ENCODE measurements around the gene ARHGAP15.

The ARHGAP15 gene

GRCh38 chr2:143146366-143146765 is 17.1 kb downstream of the ARHGAP15 start:
- no peak for DNase-seq

GRCh38 chr2:143146815-143147530 is 17.8 kb downstream of the ARHGAP15 start:
- DNase-seq = peak; percentile 65

- peak; percentile 92 for DNase-seq
Observed at GRCh38 chr2:143148011-143148410, 18.8 kb downstream of the ARHGAP15 start.

GRCh38 chr2:143148757-143149156 is 19.5 kb downstream of the ARHGAP15 start:
- no peak for DNase-seq

GRCh38 chr2:143150287-143150686 is 21.1 kb downstream of the ARHGAP15 start:
- DNase-seq = peak; percentile 66

- DNase-seq = no peak
Observed at GRCh38 chr2:143151111-143151752, 22.0 kb downstream of the ARHGAP15 start.

GRCh38 chr2:143152219-143152618 is 23.0 kb downstream of the ARHGAP15 start:
- DNase-seq = no peak

- DNase-seq = no peak
Observed at GRCh38 chr2:143152637-143153036, 23.4 kb downstream of the ARHGAP15 start.

- DNase-seq = no peak
Observed at GRCh38 chr2:143155661-143156060, 26.4 kb downstream of the ARHGAP15 start.

GRCh38 chr2:143157001-143157400 is 27.8 kb downstream of the ARHGAP15 start:
- DNase-seq = no peak

- no peak for DNase-seq
Observed at GRCh38 chr2:143157418-143157817, 28.2 kb downstream of the ARHGAP15 start.

- DNase-seq = no peak
Observed at GRCh38 chr2:143158098-143158497, 28.9 kb downstream of the ARHGAP15 start.

GRCh38 chr2:143158551-143159485 is 29.6 kb downstream of the ARHGAP15 start:
- DNase-seq = peak; percentile 53

- no peak for DNase-seq
Observed at GRCh38 chr2:143159486-143159840, 30.2 kb downstream of the ARHGAP15 start.

- DNase-seq = no peak
Observed at GRCh38 chr2:143160732-143161707, 31.8 kb downstream of the ARHGAP15 start.

- peak; percentile 83 for DNase-seq
Observed at GRCh38 chr2:143162123-143162837, 33.1 kb downstream of the ARHGAP15 start.

GRCh38 chr2:143162997-143163396 is 33.8 kb downstream of the ARHGAP15 start:
- DNase-seq = no peak

GRCh38 chr2:143163499-143163898 is 34.3 kb downstream of the ARHGAP15 start:
- no peak for DNase-seq

GRCh38 chr2:143165291-143165690 is 36.1 kb downstream of the ARHGAP15 start:
- no peak for DNase-seq

GRCh38 chr2:143169105-143169504 is 39.9 kb downstream of the ARHGAP15 start:
- DNase-seq = no peak

GRCh38 chr2:143171817-143172216 is 42.6 kb downstream of the ARHGAP15 start:
- no peak for DNase-seq

- no peak for DNase-seq
Observed at GRCh38 chr2:143175438-143175837, 46.2 kb downstream of the ARHGAP15 start.

Measured in hematopoietic multipotent progenitor cell treated with erythropoietin and hydrocortisone succinate and interleukin-3 and kit ligand, for 6 days (in vitro differentiated cells).